ENCODE data around the gene SLC10A6. TPM values are rescaled to one million over a fixed set of nuclear protein-coding genes. Genes with fewer than 3 reads are reported as not detected.

SLC10A6 gene
- total and polyA plus RNA-seq, 2 of the 13 experiments (the other 11 are each of a cell fraction or from before 2014, with no cell fraction given): not detected

- 10% methylated on average over 3 of the region's 3 CpGs for WGBS (ENCODE audit: low lambda C conversion rate)
These were observed 23.7 kb downstream of the SLC10A6 start for GRCh38 chr4:86825511-86825910.

GRCh38 chr4:86822136-86822535 is 27.0 kb downstream of the SLC10A6 start:
- Histone ChIP-seq H3K27ac (ENCODE audit: extremely low read length, insufficient read depth, low read length) (no peak overlapping the region), H4K20me1 (ENCODE audit: insufficient read depth, low read length) (no peaks in the 10 kb centered on the region), H3K9ac (ENCODE audit: insufficient read depth, low read depth, low read length) (no peak overlapping the region), H3K4me2 (ENCODE audit: low read depth, low read length) (no peak overlapping the region), H3K36me3 (replicated peaks in 1 of 2; ENCODE audit: control insufficient read depth in 1 of 2, insufficient read depth in 2 of 2, low read length in 2 of 2) (no peaks in the 10 kb centered on the region), H3K27me3 (ENCODE audit: control insufficient read depth in 1 of 2, insufficient read depth in 2 of 2, low read length in 2 of 2) (no peaks in the 10 kb centered on the region; a peak in 1 of 5 replicates), H3K79me2 (ENCODE audit: insufficient read depth, low read length) (no peaks in the 10 kb centered on the region), H2AFZ (ENCODE audit: low read length) (no peak overlapping the region), H3K4me3 (replicated peaks in 1 of 3; ENCODE audit: insufficient read depth in 1 of 3, low read depth in 2 of 3, low read length in 3 of 3) (no peak overlapping the region), H3K4me1 (ENCODE audit: insufficient read depth, low read length) (peaks cover 7% of the 10 kb centered on the region; the same call in 1 of the 2 replicates), H3K9me3 (ENCODE audit: low read length) (no peaks in the 10 kb centered on the region)
- 57% methylated on average over 2 of the region's 2 CpGs for WGBS (ENCODE audit: low lambda C conversion rate)
- ATAC-seq (no peak), FAIRE-seq (no peak), DNase-seq (ENCODE audit: low spot score) (no peak)
- ChIA-PET POLR2A (no interaction called here), CTCF (ENCODE audit: low intra/inter-chr PET ratio, low total read pairs) (no interaction called here)
- intact Hi-C loops (cut with micrococcal nuclease; ENCODE audit: unreplicated experiment): no loop called here
- in situ Hi-C loops (cut with HindIII; ENCODE audit: extremely low pct_ligation_motif_present, low pct_unique_long_range_greater_than_20kb): no loop called here
- BruUV-seq (replicated peaks): no TSS peak
- TF ChIP-seq SYNCRIP (IDR thresholded peaks at IDR 0.05; ENCODE audit: insufficient read depth, low read depth, low read length): no peak

More at GRCh38 chr4:86825511-86825910, 23.7 kb downstream of the SLC10A6 start:
- POLR2A ChIA-PET: no interaction called here
- in situ Hi-C loops (cut with HindIII; ENCODE audit: extremely low pct_ligation_motif_present, low pct_unique_long_range_greater_than_20kb) (no loop called here), intact Hi-C loops (cut with micrococcal nuclease; ENCODE audit: unreplicated experiment) (no loop called here)
- H3K4me3 ChIP-seq (replicated peaks in 1 of 3; ENCODE audit: insufficient read depth in 1 of 3, low read depth in 2 of 3, low read length in 3 of 3): no peak overlapping the region
- H3K9ac ChIP-seq (ENCODE audit: insufficient read depth, low read depth, low read length): no peak overlapping the region
- TF ChIP-seq IKZF4 (CRISPR knock-in tag; IDR thresholded peaks at IDR 0.05; ENCODE audit: borderline replicate concordance, low read depth, not compliant biosample characterization): no peak
- TF ChIP-seq ZNF660 (CRISPR knock-in tag; IDR thresholded peaks at IDR 0.05; ENCODE audit: borderline replicate concordance, low read depth): no peak
- no peak for TF ChIP-seq PRPF4 (IDR thresholded peaks at IDR 0.05; ENCODE audit: low read depth, low read length, poor library complexity, severe bottlenecking)
- no peak for TF ChIP-seq GATA4 (IDR thresholded peaks at IDR 0.05; ENCODE audit: borderline replicate concordance, low read depth)
- CTCF ChIA-PET (ENCODE audit: low intra/inter-chr PET ratio, low total read pairs): no interaction called here
- no peaks in the 10 kb centered on the region; a peak in 1 of 5 replicates for H3K27me3 ChIP-seq (ENCODE audit: control insufficient read depth in 1 of 2, insufficient read depth in 2 of 2, low read length in 2 of 2)
- H3K36me3 ChIP-seq (replicated peaks in 1 of 2; ENCODE audit: control insufficient read depth in 1 of 2, insufficient read depth in 2 of 2, low read length in 2 of 2): no peaks in the 10 kb centered on the region
- no TSS peak for BruUV-seq (replicated peaks)
- FAIRE-seq (no peak), ATAC-seq (no peak), DNase-seq (ENCODE audit: low spot score) (no peak)
- H3K4me1 ChIP-seq (ENCODE audit: insufficient read depth, low read length): no peaks in the 10 kb centered on the region
- H3K9me3 ChIP-seq (ENCODE audit: low read length): no peaks in the 10 kb centered on the region
- H4K20me1 ChIP-seq (ENCODE audit: insufficient read depth, low read length): no peaks in the 10 kb centered on the region
- no peak overlapping the region for H2AFZ ChIP-seq (ENCODE audit: low read length)
- H3K27ac ChIP-seq (ENCODE audit: extremely low read length, insufficient read depth, low read length): no peak overlapping the region
- H3K79me2 ChIP-seq (ENCODE audit: insufficient read depth, low read length): no peaks in the 10 kb centered on the region
- no peak overlapping the region for H3K4me2 ChIP-seq (ENCODE audit: low read depth, low read length)
